Left lobe of liver (tissue), 2 donors: ENCODE data around the gene NPIPB8. TPM values are rescaled to one million over a fixed set of nuclear protein-coding genes. Genes with fewer than 3 reads are reported as not detected.
"Not testable (repeated sequence)": the region's sequence is repeated elsewhere in the genome, so short reads cannot be mapped to it uniquely, and the experiment has no call there.

Experiments
- ATAC-seq: fragments of 200-7000 bp; cut with Tn5 transposase; one replicate; pipeline ENCODE4 v1.9.1; 2020; ENCODE audit warnings: mild to moderate bottlenecking, moderate library complexity
- DNase-seq: peaks from one replicate; pipeline ENCODE4 v3.0.0-alpha.2; 2020; ENCODE audit warnings: low spot score
- total RNA-seq: library from RNA; stranded (reverse); gene quantifications from one replicate; pipeline ENCODE4 v1.2.1, GENCODE V29; 2021
- donor health status: DM: no; HTN: no; CAD: no; lungs with moderate emphysema.
- donor health status: DM: no; HTN: yes; CAD: no.

Gene NPIPB8
- total RNA-seq, 1 donor from 2014 or later = 3.2 TPM

DNA sequence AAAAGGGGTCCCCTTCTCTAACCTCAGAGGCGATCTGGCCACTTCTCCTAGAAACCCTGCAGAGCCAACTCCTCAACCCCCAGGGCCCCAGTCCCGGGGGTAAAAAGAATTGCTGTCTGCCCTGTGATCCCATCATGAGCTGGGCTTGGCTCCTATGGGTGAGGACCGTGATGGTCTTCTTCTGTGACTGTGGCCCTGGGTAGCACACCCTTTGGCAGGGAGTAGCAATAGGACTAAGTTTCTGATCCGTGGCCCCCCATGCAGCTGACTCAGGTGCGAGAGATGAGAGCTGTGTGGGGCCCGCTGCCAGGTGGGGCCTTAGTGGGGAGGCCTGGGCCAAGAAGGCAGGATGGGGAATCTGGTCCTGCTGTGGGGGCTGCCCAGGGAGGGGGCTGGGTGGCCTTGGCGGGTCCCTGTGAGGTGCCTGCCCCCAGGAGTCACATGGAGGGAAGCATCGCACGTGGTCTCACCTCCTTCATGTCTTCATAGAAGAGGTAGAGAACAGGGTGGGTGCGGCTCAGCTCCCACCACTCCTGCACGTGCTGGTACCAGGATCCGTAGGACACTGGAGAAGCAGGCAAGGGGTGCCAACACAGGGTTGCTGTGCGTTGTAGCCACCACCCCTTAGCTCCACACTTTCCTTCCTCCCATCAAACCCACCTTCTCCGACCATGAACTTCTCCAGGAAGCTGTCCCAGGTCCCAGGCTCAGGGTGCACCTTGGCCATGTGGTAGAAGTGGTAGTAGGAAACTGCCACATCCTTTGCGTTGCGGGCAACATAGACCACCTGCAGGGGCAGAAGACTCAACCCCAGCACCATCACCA is 31.4 kb upstream of the NPIPB8 start:
- DNase-seq (peak; percentile 29), ATAC-seq (no peak)

DNA sequence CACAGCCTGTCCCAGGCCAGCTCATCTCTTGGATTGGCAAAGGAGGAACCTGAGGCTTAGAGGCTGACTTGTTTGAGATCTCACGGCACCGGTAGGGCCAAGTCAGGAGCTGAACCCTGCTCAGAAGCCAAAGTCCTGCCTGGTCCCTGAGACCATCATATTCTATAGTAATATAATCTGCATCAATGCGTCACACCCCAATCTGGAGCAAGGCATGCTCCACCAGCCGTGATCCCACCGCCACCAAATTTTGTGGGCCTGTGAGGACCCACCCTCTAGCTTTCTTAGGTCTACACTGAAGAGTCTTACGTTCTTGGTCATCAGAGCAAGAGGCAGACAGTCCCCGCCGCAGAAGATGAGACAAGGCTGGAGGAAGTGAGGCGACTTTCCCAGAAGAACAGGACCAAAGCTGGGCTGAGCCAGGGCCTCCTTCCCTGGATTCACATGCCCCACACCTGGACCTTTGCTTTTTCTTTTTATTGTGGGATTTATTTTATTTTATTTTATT is 30.7 kb upstream of the NPIPB8 start:
- ATAC-seq = no peak
- peak; percentile 34 for DNase-seq

DNA sequence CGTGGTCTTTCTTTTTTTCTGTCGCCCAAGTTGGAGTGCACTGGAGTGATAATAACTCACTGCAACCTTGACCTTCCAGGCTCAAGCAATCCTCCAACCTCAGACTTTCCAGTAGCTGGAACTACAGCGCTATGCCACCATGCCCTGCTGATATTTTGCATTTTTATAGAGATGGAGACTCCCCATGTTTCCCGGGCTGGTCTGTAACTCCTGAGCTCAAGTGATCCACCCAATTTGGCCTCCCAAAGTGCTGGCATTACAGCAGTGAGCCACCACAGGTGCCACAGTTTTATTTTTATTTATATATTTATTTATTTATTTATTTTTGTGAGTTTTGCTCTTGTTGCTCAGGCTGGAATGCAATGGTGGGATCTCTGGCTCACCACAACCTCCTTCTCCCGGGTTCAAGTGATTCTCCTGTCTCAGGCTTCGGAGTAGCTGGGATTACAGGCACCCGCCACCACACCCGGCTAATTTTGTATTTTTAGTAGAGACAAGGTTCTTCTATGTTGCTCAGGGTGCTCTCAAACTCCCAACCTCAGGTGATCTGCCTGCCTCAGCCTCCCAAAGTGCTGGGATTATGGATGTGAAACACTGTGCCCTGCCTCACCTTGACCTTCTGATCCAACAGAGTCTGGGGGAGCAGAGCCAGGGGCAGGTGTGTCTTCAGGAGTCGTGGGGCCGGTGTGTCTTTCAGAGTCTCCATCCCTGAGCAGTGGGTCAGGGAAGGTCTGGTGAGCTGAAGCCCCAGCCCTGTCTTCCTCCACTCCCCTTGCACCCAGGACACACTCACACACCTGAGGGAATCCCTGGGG is 30.0 kb upstream of the NPIPB8 start:
- peak; percentile 33 for DNase-seq
- ATAC-seq = not testable (repeated sequence)

DNA sequence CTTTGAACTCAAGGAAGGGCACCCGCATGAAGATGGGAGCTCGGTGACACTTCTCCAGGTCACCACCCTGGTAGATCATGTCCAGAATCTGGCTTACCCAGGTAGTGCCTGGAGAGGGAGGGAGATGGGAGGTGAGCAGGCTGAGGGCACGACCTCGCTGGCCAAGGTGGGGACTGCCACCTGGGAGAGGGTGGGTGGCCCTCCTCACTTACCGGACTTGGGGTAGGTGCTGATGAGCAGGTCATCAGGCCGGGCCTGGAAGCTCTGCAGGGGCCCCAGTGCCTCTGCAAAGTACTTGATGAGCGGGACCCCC is 29.4 kb upstream of the NPIPB8 start:
- not testable (repeated sequence) for DNase-seq

DNA sequence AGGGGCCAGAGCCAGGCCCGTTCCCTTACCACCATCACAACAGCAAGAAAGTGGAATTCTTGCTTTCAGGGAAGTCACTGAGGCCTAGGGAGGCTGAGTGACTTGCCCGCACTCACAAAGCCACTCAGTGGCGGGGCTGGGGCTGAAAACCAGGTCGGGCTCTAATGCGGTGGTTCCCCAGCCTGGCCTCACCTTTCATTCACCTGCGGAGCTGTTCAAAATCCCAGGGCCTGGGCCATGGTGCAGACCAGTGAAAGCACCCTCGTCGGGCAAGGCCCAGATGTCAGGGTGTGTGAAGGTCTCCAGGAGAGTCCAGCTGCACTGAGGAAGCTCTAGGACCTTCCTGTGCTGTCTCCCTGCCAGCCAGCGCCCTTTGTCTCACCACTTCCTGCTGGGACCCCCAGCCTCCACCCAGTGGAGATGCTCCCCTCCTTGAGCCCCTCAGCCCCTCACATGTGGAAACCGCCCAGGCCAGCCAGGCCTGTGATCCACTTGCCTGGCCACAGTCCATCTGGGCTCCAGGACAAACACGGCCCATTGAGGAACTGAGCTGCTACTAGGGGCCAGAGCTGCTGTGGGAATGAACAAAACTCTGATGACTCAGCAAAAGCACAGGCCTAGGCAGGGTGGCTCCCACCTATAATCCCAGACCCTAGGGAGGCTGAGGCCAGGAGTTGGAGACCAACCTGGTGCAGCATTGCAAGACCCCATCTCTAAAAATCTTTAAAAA is 28.8 kb upstream of the NPIPB8 start:
- DNase-seq = peak; percentile 46
- ATAC-seq = peak; percentile 14

More for the DNA sequence above, 29.4 kb upstream of the NPIPB8 start:
- ATAC-seq = not testable (repeated sequence)

DNA sequence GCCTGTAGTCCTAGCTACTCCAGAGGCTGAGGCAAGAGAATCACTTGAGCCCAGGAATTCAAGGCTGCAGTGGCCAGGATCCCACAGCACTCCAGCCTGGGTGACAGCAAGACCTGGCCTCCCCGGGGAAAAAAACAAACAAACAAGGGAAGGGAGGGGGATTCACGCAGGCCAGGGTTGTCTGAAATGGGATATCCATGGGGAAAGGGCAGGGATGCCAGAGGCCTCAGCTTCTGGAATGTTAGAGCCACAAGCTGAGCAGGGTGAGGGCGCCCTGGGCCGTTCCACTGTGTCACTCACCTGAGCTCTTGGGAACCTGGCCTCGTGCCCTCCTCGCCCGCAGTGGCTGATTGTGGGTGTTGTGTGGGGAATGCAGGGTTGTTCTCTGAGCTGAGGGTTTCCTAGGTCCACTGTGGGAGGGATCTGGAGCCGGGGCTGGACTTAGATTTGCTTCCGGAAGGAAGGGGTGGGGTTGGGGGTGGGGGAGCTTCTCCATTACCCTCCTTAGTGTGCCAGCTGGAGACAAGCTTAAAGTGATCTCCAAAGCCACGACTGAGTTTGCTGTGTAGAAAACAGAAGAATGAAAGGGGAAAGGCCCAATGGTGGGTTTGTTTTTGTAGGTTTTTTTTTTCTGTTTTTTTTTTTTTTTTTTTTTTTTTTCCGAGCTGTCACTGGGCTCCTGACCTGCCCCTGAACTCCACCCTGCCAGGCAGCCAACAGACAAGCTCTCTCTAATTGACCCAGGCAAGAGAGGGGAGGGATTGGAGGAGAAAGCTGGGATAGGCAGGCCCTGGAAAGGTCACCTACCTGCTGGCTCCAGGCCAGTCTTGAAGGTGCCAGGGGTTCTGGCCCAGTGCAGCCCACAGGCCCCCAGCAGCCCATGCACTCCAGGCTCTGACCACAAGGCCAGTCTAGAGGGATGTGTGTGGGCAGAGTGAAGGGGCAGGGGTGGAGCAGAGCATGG is 28.0 kb upstream of the NPIPB8 start, which contains the start of gene SULT1A1:
SULT1A1 (minus strand) TSS at position 414 of the 964 bp plus-strand sequence. CDS start 1,189 bp downstream, outside the sequence.
- ATAC-seq (peak; percentile 80), DNase-seq (peak; percentile 97)

DNA sequence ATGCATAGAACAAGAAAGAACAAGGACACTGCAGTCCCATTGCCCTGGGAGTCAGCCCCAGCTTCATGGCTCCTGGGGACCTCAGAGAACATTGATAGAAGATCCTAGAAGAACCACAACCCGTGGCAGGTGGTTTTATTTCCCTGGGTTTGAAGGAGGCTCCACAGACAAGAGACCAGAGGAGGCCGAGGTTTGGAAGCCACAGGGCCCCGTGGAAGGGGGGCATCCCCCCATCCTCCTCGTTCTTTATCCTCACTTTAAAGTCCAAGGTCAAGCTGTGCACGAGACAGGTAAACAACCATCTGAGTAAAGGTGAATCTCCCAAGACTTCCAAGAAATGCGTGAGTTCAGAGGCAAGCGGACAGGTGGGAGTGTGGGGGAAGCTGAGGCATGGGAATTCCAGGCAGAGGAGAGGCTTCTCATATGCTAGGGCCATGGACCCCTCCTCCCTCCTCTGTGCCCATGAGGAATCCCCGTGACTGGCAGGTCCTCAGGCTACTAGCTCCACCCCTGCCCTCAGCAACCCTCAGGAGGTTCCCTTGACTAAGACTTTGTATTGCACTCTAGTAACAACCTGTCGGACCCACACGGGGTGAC is 27.2 kb upstream of the NPIPB8 start:
- DNase-seq = no peak
- ATAC-seq = no peak

DNA sequence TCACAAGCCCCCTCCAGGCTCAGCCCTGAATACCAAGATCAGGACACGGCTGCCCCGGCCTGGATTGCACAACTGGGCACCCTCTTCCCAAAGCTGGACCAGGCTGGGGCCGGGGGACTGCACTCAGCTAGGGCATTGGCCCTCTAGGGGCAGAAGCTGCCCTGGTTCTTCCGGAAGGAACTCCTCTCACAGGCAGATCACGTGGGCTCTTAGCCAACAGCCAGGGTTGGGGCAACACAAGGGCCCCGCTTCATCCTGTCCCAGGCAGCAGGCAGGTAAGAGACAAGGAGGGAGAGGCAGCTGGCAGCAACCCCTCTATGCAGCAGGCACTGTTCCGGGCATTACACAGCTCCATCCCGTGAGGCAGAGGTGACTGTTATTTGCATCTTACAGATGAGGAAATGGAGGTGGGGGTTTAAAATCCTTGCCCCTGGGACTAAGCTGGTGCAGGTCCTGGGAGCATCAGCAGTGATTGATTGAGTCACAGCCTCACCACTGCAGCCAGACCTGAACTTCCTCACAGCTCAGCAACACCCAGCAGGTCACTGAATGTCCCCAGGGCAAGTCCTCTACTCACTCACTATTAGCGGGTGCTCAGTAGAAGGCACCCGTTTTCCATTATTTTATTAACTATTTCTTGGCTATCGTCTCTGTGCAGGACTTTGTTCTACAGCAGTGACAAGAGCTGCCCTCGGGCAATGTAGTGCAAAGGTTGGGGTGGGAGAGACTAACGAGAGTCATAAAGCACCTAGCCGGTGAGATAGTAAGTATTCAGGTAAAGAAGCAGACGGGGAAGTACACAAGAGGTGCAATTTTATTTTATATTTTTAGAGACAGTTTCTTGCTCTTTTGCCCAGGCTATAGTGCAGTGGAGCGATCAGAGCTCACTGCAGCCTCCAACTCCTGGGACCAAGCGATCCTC is 25.2 kb upstream of the NPIPB8 start:
- not testable (repeated sequence) for DNase-seq
- ATAC-seq = peak; percentile 48

DNA sequence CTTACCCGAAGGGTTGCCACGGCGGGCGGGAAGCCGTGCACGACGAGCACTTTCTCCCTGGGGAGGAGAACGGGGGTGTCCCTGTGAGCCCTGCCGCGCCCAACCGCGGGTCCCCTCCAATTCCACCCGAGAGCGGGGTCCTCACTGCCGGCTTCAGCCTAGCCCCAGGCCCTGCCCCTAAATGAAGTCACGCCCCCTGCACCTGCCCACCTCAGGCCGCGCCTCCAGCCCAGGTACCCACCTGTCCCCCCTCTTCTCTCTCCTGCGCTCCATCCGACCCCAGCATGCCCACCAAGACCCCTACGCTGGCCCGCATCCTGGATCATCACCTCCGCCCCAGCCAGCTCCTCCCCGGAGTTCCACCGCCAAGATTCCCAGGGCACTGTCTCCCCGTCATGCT is 24.0 kb upstream of the NPIPB8 start:
- DNase-seq, ATAC-seq: not testable (repeated sequence)

DNA sequence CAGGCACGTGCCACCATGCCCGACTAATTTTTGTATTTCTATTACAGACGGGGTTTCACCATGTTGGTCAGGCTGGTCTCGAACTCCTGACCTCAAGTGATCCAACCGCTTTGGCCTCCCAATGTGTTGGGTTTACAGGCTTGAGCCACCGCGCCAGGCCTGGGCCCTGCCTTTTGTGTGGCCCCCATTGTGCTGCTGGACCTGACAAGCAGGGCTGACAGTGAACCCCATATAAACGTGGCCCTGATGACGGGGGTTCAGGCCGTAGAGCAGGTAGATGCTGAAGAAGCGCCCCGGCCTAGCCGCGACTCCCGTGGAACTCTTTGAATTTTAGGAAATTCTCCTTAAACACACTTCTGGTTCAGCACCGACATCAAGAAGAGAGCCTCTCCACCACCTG is 23.3 kb upstream of the NPIPB8 start:
- not testable (repeated sequence) for DNase-seq

DNA sequence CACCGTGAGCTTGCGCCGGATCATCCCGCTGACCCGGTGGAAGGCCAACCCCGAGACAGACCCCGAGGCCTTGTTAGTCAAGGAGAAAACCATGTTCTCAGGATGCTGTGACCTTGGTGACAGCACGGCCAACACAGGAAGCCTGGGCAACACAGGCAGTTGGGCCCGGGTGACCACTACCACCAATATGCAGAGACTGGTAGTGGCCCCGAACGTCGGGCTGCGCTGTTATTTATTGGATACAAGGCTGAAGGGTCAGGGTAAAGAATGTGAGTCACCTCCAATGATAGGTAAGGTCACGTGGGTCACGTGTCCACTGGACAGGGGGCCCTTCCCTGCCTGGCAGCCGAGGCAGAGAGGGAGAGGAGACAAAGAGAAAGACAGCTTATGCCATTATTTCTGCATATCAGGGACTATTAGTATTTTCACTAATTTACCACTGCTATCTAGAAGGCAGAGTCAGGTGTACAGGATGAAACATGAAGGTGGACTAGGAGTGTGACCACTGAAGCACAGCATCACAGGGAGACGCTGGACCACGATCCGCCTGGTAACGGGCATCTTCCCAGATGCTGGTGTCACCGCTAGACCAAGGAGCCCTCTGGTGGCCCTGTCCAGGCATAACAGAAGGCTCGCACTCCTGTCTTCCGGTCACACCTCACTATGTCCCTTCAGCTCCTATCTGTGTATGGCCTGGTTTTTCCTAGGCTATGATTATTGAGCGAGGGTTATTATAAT is 22.2 kb upstream of the NPIPB8 start:
- DNase-seq = peak; percentile 74
- ATAC-seq = peak; percentile 15

More for the DNA sequence above, 23.3 kb upstream of the NPIPB8 start:
- not testable (repeated sequence) for ATAC-seq

DNA sequence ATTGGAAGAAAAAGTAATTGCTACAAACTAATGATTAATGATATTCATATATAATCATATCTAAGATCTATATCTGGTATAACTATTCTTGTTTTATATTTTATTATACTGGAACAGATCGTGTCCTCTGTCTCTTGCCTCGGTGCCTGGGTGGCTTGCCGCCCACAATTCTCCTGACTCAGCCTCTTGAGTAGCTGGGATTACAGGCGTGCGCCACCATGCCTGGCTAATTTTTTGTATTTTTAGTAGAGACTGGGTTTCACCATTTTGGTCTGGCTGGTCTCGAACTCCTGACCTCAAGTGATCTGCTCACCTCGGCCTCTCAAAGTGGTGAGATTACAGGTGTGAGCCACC is 21.7 kb upstream of the NPIPB8 start:
- not testable (repeated sequence) for DNase-seq, ATAC-seq

DNA sequence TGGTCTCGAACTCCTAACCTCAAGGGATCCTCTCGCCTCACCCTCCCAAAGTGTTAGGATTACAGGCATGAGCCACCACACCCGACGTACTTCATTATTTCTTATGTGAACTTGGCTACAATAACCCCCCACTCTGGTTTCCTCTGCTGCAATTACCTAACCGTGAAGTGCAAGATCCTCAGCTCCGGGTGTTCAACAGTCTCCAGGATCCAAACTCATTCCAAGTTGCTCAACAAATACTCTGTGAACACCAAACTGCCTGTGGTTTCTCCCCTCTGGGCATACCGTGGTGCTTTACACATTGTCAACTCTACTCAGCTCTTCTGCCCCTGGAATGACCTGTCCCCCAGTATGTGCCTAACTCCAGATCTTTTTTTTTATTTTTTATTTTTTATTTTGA is 21.2 kb upstream of the NPIPB8 start:
- ATAC-seq (no peak), DNase-seq (no peak)

DNA sequence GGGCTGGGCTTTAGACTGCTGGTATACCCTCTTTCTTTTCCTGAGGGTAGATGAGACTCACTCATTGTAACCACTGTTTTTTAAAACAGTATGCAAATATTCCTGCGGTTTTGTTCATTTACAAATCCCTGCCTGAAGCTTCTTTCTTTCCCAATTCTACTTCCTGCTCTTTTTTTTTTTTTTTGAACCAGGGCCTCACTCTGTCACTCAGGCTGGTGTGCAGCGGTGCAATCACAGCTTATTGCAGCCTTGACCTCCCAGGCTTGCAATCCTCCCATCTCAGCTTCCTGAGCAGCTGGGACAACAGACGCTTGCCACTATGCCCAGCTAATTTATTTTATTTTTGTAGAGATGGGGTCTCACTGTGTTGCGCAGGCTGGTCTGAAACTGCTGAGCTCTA is 20.0 kb upstream of the NPIPB8 start:
- DNase-seq (no peak), ATAC-seq (no peak)

DNA sequence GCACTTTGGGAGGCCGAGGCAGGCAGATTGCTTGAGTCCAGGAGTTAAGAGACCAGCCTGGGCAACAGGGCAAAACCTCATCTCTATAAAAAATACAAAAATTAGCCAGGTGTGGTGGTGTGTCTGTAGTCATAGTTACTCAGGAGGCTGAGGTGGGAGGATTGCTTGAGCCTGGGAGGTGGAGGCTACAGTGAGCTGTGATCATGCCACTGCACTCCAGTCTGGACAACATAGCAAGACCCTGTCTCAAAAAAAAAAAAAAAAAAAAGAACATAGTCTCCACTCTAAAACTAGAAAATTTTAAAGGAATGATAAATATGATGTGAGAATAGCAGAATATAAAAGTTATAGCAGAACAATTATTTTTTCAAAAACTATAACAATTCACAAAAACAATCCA is 17.5 kb upstream of the NPIPB8 start:
- not testable (repeated sequence) for ATAC-seq, DNase-seq

DNA sequence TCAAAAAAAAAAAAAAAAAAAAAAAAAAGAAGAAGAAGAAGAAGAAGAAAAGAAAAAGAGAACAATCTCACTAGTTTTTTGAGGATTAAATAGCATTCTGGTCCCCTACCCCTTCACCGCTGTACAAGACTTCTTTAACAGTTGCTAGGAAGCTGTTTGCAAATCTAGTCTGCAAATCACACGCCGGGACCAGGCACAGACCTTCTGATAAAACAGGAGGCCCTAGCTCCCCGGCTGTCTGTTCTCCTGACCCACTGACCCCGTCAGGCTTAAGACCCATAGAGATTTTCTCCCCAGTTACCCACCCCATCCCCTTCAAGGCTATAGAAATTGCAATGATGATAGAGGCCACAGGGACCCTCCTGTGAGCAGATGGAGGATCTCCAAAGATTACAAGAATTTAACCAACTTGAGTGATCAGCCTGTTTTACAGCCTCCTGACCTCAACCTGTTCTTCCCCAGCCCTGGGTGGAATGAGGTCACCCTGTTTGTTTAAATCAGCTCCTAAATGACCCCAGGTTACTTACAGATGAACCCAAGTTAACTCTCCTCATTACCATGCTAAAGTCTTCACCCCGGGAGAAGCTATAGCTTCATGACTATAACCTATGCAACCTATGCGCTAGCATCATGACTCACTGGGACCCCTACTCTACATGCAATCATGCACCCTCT is 16.2 kb upstream of the NPIPB8 start:
- DNase-seq = no peak

More for the DNA sequence above, 16.2 kb upstream of the NPIPB8 start:
- no peak for ATAC-seq
